ENCODE measurements around the gene CPNE9. TPM values are rescaled to one million over a fixed set of nuclear protein-coding genes. Genes with fewer than 3 reads are reported as not detected.

The CPNE9 gene
- total RNA-seq, 1 donor from 2014 or later: not detected

- no peaks in the 10 kb centered on the region for H3K9me3 Mint-ChIP-seq
- peaks cover 11% of the 10 kb centered on the region for H3K4me1 Mint-ChIP-seq
- peaks cover 4% of the 10 kb centered on the region for H3K27me3 Mint-ChIP-seq (ENCODE audit: insufficient read depth, low read depth)
- Histone ChIP-seq H3K79me2 (ENCODE audit: low read depth) (peaks cover 4% of the 10 kb centered on the region), H3F3A (ENCODE audit: low read depth) (peaks cover 26% of the 10 kb centered on the region), H3K4me3 (no peak overlapping the region), H2AFZ (replicated peaks) (no peak overlapping the region), H3K4me2 (no peak overlapping the region), H3K36me3 (no peaks in the 10 kb centered on the region), H3K9ac (no peak overlapping the region), H3K4me1 (peaks cover 4% of the 10 kb centered on the region), H3K9me3 (ENCODE audit: low read depth) (no peaks in the 10 kb centered on the region), H3K27me3 (no peaks in the 10 kb centered on the region), H4K20me1 (ENCODE audit: low read depth) (no peaks in the 10 kb centered on the region), H3K27ac (no peak overlapping the region)
- no peak overlapping the region for H3K4me3 Mint-ChIP-seq
- peaks cover 29% of the 10 kb centered on the region for H3K36me3 Mint-ChIP-seq
- no peak overlapping the region for H3K27ac Mint-ChIP-seq
- no peak for TF ChIP-seq EZH2 (IDR thresholded peaks at IDR 0.05)
- no peak for TF ChIP-seq EZH2phosphoT487 (IDR thresholded peaks at IDR 0.05)
- TF ChIP-seq CTCF (IDR thresholded peaks at IDR 0.05): no peak
- DNase-seq (ENCODE audit: low spot score): no peak
Observed at GRCh38 chr3:9745521-9745920, 41.9 kb downstream of the CPNE9 start.

- H3K36me3 Mint-ChIP-seq: peaks cover 27% of the 10 kb centered on the region
- no peak for TF ChIP-seq EZH2phosphoT487 (IDR thresholded peaks at IDR 0.05)
- no peak for TF ChIP-seq CTCF (IDR thresholded peaks at IDR 0.05)
- no peak for TF ChIP-seq EZH2 (IDR thresholded peaks at IDR 0.05)
- H3K27ac ChIP-seq: no peak overlapping the region
- H2AFZ ChIP-seq (replicated peaks): no peak overlapping the region
- no peaks in the 10 kb centered on the region for H3K9me3 Mint-ChIP-seq
- H3K27ac Mint-ChIP-seq: no peak overlapping the region
- no peaks in the 10 kb centered on the region for H3K27me3 ChIP-seq
- H4K20me1 ChIP-seq (ENCODE audit: low read depth): no peaks in the 10 kb centered on the region
- no peak overlapping the region for H3K4me3 ChIP-seq
- peaks cover 27% of the 10 kb centered on the region for H3F3A ChIP-seq (ENCODE audit: low read depth)
- no peak for DNase-seq (ENCODE audit: low spot score)
- peaks cover 4% of the 10 kb centered on the region for H3K27me3 Mint-ChIP-seq (ENCODE audit: insufficient read depth, low read depth)
- no peaks in the 10 kb centered on the region for H3K36me3 ChIP-seq
- no peaks in the 10 kb centered on the region for H3K9me3 ChIP-seq (ENCODE audit: low read depth)
- no peak overlapping the region for H3K4me3 Mint-ChIP-seq
- no peak overlapping the region for H3K9ac ChIP-seq
- peaks cover 4% of the 10 kb centered on the region for H3K4me1 ChIP-seq
- peaks cover 12% of the 10 kb centered on the region for H3K79me2 ChIP-seq (ENCODE audit: low read depth)
- H3K4me2 ChIP-seq: no peak overlapping the region
- H3K4me1 Mint-ChIP-seq: peaks cover 18% of the 10 kb centered on the region
Observed at GRCh38 chr3:9746330-9746729, 42.7 kb downstream of the CPNE9 start.

- no peak overlapping the region for H3K9ac ChIP-seq
- no peak overlapping the region for H2AFZ ChIP-seq (replicated peaks)
- Mint-ChIP-seq H3K36me3 (peaks cover 34% of the 10 kb centered on the region), H3K27me3 (ENCODE audit: insufficient read depth, low read depth) (peaks cover 4% of the 10 kb centered on the region), H3K4me3 (no peak overlapping the region), H3K9me3 (no peaks in the 10 kb centered on the region), H3K27ac (no peak overlapping the region), H3K4me1 (peaks cover 18% of the 10 kb centered on the region)
- DNase-seq (ENCODE audit: low spot score): no peak
- H3K4me3 ChIP-seq: no peak overlapping the region
- H3K27me3 ChIP-seq: no peaks in the 10 kb centered on the region
- H3K9me3 ChIP-seq (ENCODE audit: low read depth): no peaks in the 10 kb centered on the region
- H3K27ac ChIP-seq: no peak overlapping the region
- no peaks in the 10 kb centered on the region for H4K20me1 ChIP-seq (ENCODE audit: low read depth)
- no peaks in the 10 kb centered on the region for H3K36me3 ChIP-seq
- peaks cover 16% of the 10 kb centered on the region for H3K79me2 ChIP-seq (ENCODE audit: low read depth)
- no peak for TF ChIP-seq EZH2phosphoT487 (IDR thresholded peaks at IDR 0.05)
- TF ChIP-seq CTCF (IDR thresholded peaks at IDR 0.05): no peak
- TF ChIP-seq EZH2 (IDR thresholded peaks at IDR 0.05): no peak
- H3K4me2 ChIP-seq: no peak overlapping the region
- H3K4me1 ChIP-seq: peaks cover 4% of the 10 kb centered on the region
- H3F3A ChIP-seq (ENCODE audit: low read depth): peaks cover 27% of the 10 kb centered on the region
Observed at GRCh38 chr3:9747267-9747666, 43.6 kb downstream of the CPNE9 start.

Data from neural progenitor cell (in vitro differentiated cells).